ENCODE data around the gene KRTAP12-2.

Gene KRTAP12-2

GRCh38 chr21:44712203-44713028 is 45.7 kb upstream of the KRTAP12-2 start:
- peaks cover 72% of the 10 kb centered on the region for H3K27me3 ChIP-seq (ENCODE audit: insufficient read depth, poor library complexity, severe bottlenecking)
- ATAC-seq (ENCODE audit: low read depth): no peak
- H3K4me3 ChIP-seq (ENCODE audit: severe bottlenecking): no peak overlapping the region

GRCh38 chr21:44711327-44712202 is 44.8 kb upstream of the KRTAP12-2 start, which contains the start of gene TSPEAR:
Gene TSPEAR, minus strand, starts transcription at chr21:44711572. Its CDS starts 58 bp downstream, at chr21:44711514.
- Histone ChIP-seq H3K27ac (ENCODE audit: poor library complexity, severe bottlenecking) (no peak within 1 kb of the TSS), H3K27me3 (ENCODE audit: insufficient read depth, poor library complexity, severe bottlenecking) (peaks cover 78% of the 10 kb centered on the region), H3K9me3 (ENCODE audit: severe bottlenecking) (peaks cover 2% of the 10 kb centered on the region), H3K4me3 (ENCODE audit: severe bottlenecking) (no peak within 1 kb of the TSS), H3K36me3 (ENCODE audit: low read depth) (no peaks in the 10 kb centered on the region), H3K4me1 (ENCODE audit: insufficient read depth, poor library complexity, severe bottlenecking) (peaks cover 9% of the 10 kb centered on the region)
- peak; percentile 13; the same call in 2 of the 3 replicates for ATAC-seq (ENCODE audit: low read depth)
- TF ChIP-seq CTCF (IDR thresholded peaks at IDR 0.05; ENCODE audit: poor library complexity, severe bottlenecking): no peak
- DNase-seq (ENCODE audit: low spot score): no peak

More at GRCh38 chr21:44712203-44713028, 45.7 kb upstream of the KRTAP12-2 start:
- Histone ChIP-seq H3K27ac (ENCODE audit: poor library complexity, severe bottlenecking) (no peak overlapping the region), H3K9me3 (ENCODE audit: severe bottlenecking) (peaks cover 2% of the 10 kb centered on the region), H3K4me1 (ENCODE audit: insufficient read depth, poor library complexity, severe bottlenecking) (peaks cover 9% of the 10 kb centered on the region), H3K36me3 (ENCODE audit: low read depth) (no peaks in the 10 kb centered on the region)
- TF ChIP-seq CTCF (IDR thresholded peaks at IDR 0.05; ENCODE audit: poor library complexity, severe bottlenecking): no peak
- DNase-seq (ENCODE audit: low spot score): no peak

DNA sequence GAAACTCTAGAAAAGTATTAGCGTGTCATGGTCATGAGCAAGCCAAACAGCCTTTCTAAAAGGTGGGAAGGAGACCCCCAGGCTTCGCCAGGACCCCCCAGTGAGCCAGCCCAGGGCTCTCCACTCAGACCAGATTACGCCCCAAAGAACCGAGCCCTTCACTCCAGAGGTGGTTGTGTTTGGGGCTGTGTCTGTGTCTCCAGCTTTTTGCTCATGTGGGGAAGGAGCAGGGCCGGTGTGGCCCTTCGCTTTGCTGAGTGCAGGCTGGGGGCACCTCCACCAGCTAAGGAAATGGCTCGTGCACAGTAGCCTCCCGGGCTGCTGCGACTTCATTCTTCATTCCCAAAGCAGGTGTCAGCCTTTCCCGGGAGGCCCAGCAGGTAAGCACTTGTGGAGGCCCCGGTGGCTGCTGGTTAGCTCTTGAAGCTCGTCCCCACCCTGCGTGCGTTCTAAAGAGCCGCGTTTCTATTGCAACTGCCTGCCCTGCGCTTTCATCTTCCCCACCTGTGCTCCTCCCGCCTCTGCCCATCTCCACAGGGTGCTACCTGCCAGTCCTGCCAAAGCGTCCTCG is 44.1 kb upstream of the KRTAP12-2 start:
- peaks cover 9% of the 10 kb centered on the region for H3K4me1 ChIP-seq (ENCODE audit: insufficient read depth, poor library complexity, severe bottlenecking)
- ATAC-seq (ENCODE audit: low read depth): peak; percentile 43; the same call in 2 of the 3 replicates
- H3K9me3 ChIP-seq (ENCODE audit: severe bottlenecking): peaks cover 5% of the 10 kb centered on the region
- no peak overlapping the region for H3K27ac ChIP-seq (ENCODE audit: poor library complexity, severe bottlenecking)
- DNase-seq (ENCODE audit: low spot score): peak; percentile 58
- TF ChIP-seq CTCF (IDR thresholded peaks at IDR 0.05; ENCODE audit: poor library complexity, severe bottlenecking): no peak
- no peak overlapping the region for H3K4me3 ChIP-seq (ENCODE audit: severe bottlenecking)
- peaks cover 85% of the 10 kb centered on the region for H3K27me3 ChIP-seq (ENCODE audit: insufficient read depth, poor library complexity, severe bottlenecking)
- H3K36me3 ChIP-seq (ENCODE audit: low read depth): no peaks in the 10 kb centered on the region

- peaks cover 86% of the 10 kb centered on the region for H3K27me3 ChIP-seq (ENCODE audit: insufficient read depth, poor library complexity, severe bottlenecking)
- no peak for TF ChIP-seq CTCF (IDR thresholded peaks at IDR 0.05; ENCODE audit: poor library complexity, severe bottlenecking)
Observed at GRCh38 chr21:44710294-44710665, 43.6 kb upstream of the KRTAP12-2 start.

More at GRCh38 chr21:44710294-44710665, 43.6 kb upstream of the KRTAP12-2 start:
- ATAC-seq (ENCODE audit: low read depth) (peak; percentile 26; the same call in 1 of the 3 replicates), DNase-seq (ENCODE audit: low spot score) (no peak)
- H3K4me1 ChIP-seq (ENCODE audit: insufficient read depth, poor library complexity, severe bottlenecking): peaks cover 9% of the 10 kb centered on the region
- no peak overlapping the region for H3K4me3 ChIP-seq (ENCODE audit: severe bottlenecking)
- H3K27ac ChIP-seq (ENCODE audit: poor library complexity, severe bottlenecking): no peak overlapping the region
- peaks cover 5% of the 10 kb centered on the region for H3K9me3 ChIP-seq (ENCODE audit: severe bottlenecking)
- no peaks in the 10 kb centered on the region for H3K36me3 ChIP-seq (ENCODE audit: low read depth)

Data from RWPE2 (cell line).